CD4-positive, alpha-beta T cell treated with Interleukin-6 at 100 ng/mL for 8 hours (primary cell): ENCODE data around the gene RTTN.

Source experiments
- DNase-seq: peaks from one replicate; pipeline ENCODE4 v3.0.0-alpha.2; 2020; ENCODE audit warnings: mixed read lengths, low spot score

RTTN gene

GRCh38 chr18:70024829-70025228 is 180.7 kb downstream of the RTTN start:
- no peak for DNase-seq

- no peak for DNase-seq
Measured at GRCh38 chr18:70024093-70024492, 181.4 kb downstream of the RTTN start.

GRCh38 chr18:70022636-70023035 is 182.9 kb downstream of the RTTN start:
- no peak for DNase-seq

- no peak for DNase-seq
Measured at GRCh38 chr18:70021498-70021897, 184.0 kb downstream of the RTTN start.

- no peak for DNase-seq
Measured at GRCh38 chr18:70021043-70021442, 184.4 kb downstream of the RTTN start.

GRCh38 chr18:70019991-70020390 is 185.5 kb downstream of the RTTN start:
- DNase-seq: no peak

- no peak for DNase-seq
Measured at GRCh38 chr18:70019136-70019535, 186.4 kb downstream of the RTTN start.

- no peak for DNase-seq
Measured at GRCh38 chr18:70015127-70015526, 190.4 kb downstream of the RTTN start.

GRCh38 chr18:70005580-70005979 is 199.9 kb downstream of the RTTN start:
- no peak for DNase-seq

- no peak for DNase-seq
Measured at GRCh38 chr18:70004696-70005095, 200.8 kb downstream of the RTTN start.

- DNase-seq: no peak
Measured at GRCh38 chr18:69999656-70000055, 205.8 kb downstream of the RTTN start.

- DNase-seq: no peak
Measured at GRCh38 chr18:69998523-69998987, 206.9 kb downstream of the RTTN start.

GRCh38 chr18:69996951-69997798 is 208.3 kb downstream of the RTTN start:
- no peak for DNase-seq

- no peak for DNase-seq
Measured at GRCh38 chr18:69996417-69996816, 209.1 kb downstream of the RTTN start.

- no peak for DNase-seq
Measured at GRCh38 chr18:69995774-69996173, 209.7 kb downstream of the RTTN start.

GRCh38 chr18:69992776-69993175 is 212.7 kb downstream of the RTTN start:
- no peak for DNase-seq

GRCh38 chr18:69987870-69988269 is 217.6 kb downstream of the RTTN start:
- DNase-seq: no peak

- DNase-seq: no peak
Measured at GRCh38 chr18:69985239-69985638, 220.2 kb downstream of the RTTN start.

- DNase-seq: no peak
Measured at GRCh38 chr18:69982417-69982816, 223.1 kb downstream of the RTTN start.

- DNase-seq: no peak
Measured at GRCh38 chr18:69981948-69982347, 223.5 kb downstream of the RTTN start.

GRCh38 chr18:69980982-69981804 is 224.3 kb downstream of the RTTN start:
- DNase-seq: no peak

GRCh38 chr18:69980509-69980908 is 225.0 kb downstream of the RTTN start:
- DNase-seq: no peak
